ENCODE measurements around the gene ITGA11.

Gene ITGA11

DNA sequence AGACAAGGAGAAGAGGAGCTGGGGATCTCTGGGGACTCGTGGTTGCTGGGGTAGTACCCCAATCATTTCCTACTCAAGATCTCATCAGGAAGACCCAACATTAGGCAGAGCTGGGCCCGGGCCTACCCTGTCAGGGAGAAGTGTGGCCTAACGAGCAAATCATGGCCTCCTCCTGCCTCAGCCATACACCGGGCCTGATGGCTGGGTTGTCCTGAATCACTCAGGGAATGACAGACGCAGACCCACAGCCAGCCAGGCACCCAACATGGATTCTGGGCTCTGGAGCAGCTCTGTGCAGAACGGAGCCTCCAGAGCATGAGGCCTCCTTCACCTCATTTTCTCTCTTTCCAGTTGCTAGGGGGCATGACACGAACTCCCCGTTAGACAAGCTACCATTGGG lies 19.7 kb downstream of the ITGA11 start:
- no peak for DNase-seq (ENCODE audit: low read depth in 1 of 2, low spot score in 1 of 2)
- TF ChIP-seq REST (IDR thresholded peaks at IDR 0.05; ENCODE audit: insufficient replicate concordance, low read depth), result no peak
- TF ChIP-seq CTCF (IDR thresholded peaks at IDR 0.05; ENCODE audit: insufficient read depth, low read length), result no peak
- no peak for TF ChIP-seq SPI1 (IDR thresholded peaks at IDR 0.05; ENCODE audit: borderline replicate concordance, low read depth)
- no peak for TF ChIP-seq GABPA (IDR thresholded peaks at IDR 0.05; ENCODE audit: low read depth)
- TF ChIP-seq POLR2AphosphoS5 (IDR thresholded peaks at IDR 0.05; ENCODE audit: low read depth), result no peak

GRCh38 chr15:68411735-68412134 lies 20.2 kb downstream of the ITGA11 start:
- TF ChIP-seq GABPA (IDR thresholded peaks at IDR 0.05; ENCODE audit: low read depth), result no peak
- TF ChIP-seq POLR2AphosphoS5 (IDR thresholded peaks at IDR 0.05; ENCODE audit: low read depth), result no peak
- no peak for TF ChIP-seq REST (IDR thresholded peaks at IDR 0.05; ENCODE audit: insufficient replicate concordance, low read depth)
- no peak for TF ChIP-seq SPI1 (IDR thresholded peaks at IDR 0.05; ENCODE audit: borderline replicate concordance, low read depth)
- no peak for TF ChIP-seq CTCF (IDR thresholded peaks at IDR 0.05; ENCODE audit: insufficient read depth, low read length)
- DNase-seq (ENCODE audit: low read depth in 1 of 2, low spot score in 1 of 2), result no peak
- H3K27me3 ChIP-seq (ENCODE audit: insufficient read depth, poor library complexity, severe bottlenecking), result no peaks in the 10 kb centered on the region
- H3K4me3 ChIP-seq (replicated peaks; ENCODE audit: insufficient read depth, low read length), result no peak overlapping the region
- H3K27ac ChIP-seq (replicated peaks), result no peak overlapping the region

More for the DNA sequence above, 19.7 kb downstream of the ITGA11 start:
- Histone ChIP-seq H3K27ac (replicated peaks) (no peak overlapping the region), H3K4me3 (replicated peaks; ENCODE audit: insufficient read depth, low read length) (no peak overlapping the region), H3K27me3 (ENCODE audit: insufficient read depth, poor library complexity, severe bottlenecking) (no peaks in the 10 kb centered on the region)

GRCh38 chr15:68411343-68411675 lies 20.7 kb downstream of the ITGA11 start:
- no peaks in the 10 kb centered on the region for H3K27me3 ChIP-seq (ENCODE audit: insufficient read depth, poor library complexity, severe bottlenecking)
- DNase-seq (ENCODE audit: low read depth in 1 of 2, low spot score in 1 of 2), result no peak
- no peak overlapping the region for H3K27ac ChIP-seq (replicated peaks)
- H3K4me3 ChIP-seq (replicated peaks; ENCODE audit: insufficient read depth, low read length), result no peak overlapping the region
- no peak for TF ChIP-seq REST (IDR thresholded peaks at IDR 0.05; ENCODE audit: insufficient replicate concordance, low read depth)
- no peak for TF ChIP-seq CTCF (IDR thresholded peaks at IDR 0.05; ENCODE audit: insufficient read depth, low read length)
- TF ChIP-seq GABPA (IDR thresholded peaks at IDR 0.05; ENCODE audit: low read depth), result no peak
- no peak for TF ChIP-seq POLR2AphosphoS5 (IDR thresholded peaks at IDR 0.05; ENCODE audit: low read depth)
- TF ChIP-seq SPI1 (IDR thresholded peaks at IDR 0.05; ENCODE audit: borderline replicate concordance, low read depth), result no peak

All from HL-60 (cell line).